Stimulated activated CD8-positive, alpha-beta memory T cell treated with anti-CD3 and anti-CD28 coated beads, Interleukin-4, amount 100 ng/mL, for 24 hours (primary cell): Measurements from ENCODE around the gene CA5A.
"Not testable (repeated sequence)": the region's sequence is repeated elsewhere in the genome, so short reads cannot be mapped to it uniquely, and the experiment has no call there.

Experiments used
- DNase-seq: peaks from one replicate; pipeline ENCODE4 v3.0.0-alpha.2; 2020; ENCODE audit warnings: low read depth

CA5A gene

GRCh38 chr16:87868254-87869029, 67.9 kb downstream of the CA5A start:
- peak; percentile 55 for DNase-seq

- DNase-seq, result not testable (repeated sequence)
Measured at GRCh38 chr16:87865902-87866555, 70.3 kb downstream of the CA5A start.

- no peak for DNase-seq
Measured at GRCh38 chr16:87864331-87864989, 71.9 kb downstream of the CA5A start.

GRCh38 chr16:87863327-87863635, 73.0 kb downstream of the CA5A start:
- not testable (repeated sequence) for DNase-seq

- not testable (repeated sequence) for DNase-seq
Measured at GRCh38 chr16:87862597-87863326, 73.6 kb downstream of the CA5A start.

- not testable (repeated sequence) for DNase-seq
Measured at GRCh38 chr16:87861300-87862099, 74.8 kb downstream of the CA5A start.

GRCh38 chr16:87860553-87861299, 75.6 kb downstream of the CA5A start:
- no peak for DNase-seq

- DNase-seq, result not testable (repeated sequence)
Measured at GRCh38 chr16:87858151-87858993, 78.0 kb downstream of the CA5A start.

- DNase-seq, result no peak
Measured at GRCh38 chr16:87856791-87857228, 79.5 kb downstream of the CA5A start.

- DNase-seq, result no peak
Measured at GRCh38 chr16:87855852-87856715, 80.2 kb downstream of the CA5A start.

GRCh38 chr16:87854907-87855683, 81.2 kb downstream of the CA5A start:
- no peak for DNase-seq

- no peak for DNase-seq
Measured at GRCh38 chr16:87854053-87854906, 82.0 kb downstream of the CA5A start.

GRCh38 chr16:87853411-87854052, 82.8 kb downstream of the CA5A start:
- peak; percentile 80 for DNase-seq

- DNase-seq, result no peak
Measured at GRCh38 chr16:87851601-87852000, 84.7 kb downstream of the CA5A start.

GRCh38 chr16:87851141-87851587, 85.2 kb downstream of the CA5A start:
- DNase-seq, result no peak
